Measurements from ENCODE around the gene HOXC4.

- TF ChIP-seq CTCF (IDR thresholded peaks at IDR 0.05 in 2 of 3, conservative IDR thresholded peaks at IDR 0.05 in 1 of 3; ENCODE audit: control insufficient read depth in 2 of 3, extremely low read depth in 1 of 3, insufficient read depth in 1 of 3, low read depth in 3 of 3, low read length in 3 of 3): no peak
- no peak for TF ChIP-seq POLR2AphosphoS5 (IDR thresholded peaks at IDR 0.05; ENCODE audit: low read length)
- no peak for TF ChIP-seq RELB (IDR thresholded peaks at IDR 0.05; ENCODE audit: low read depth)
- TF ChIP-seq POLR2A (IDR thresholded peaks at IDR 0.05; ENCODE audit: low read depth, low read length): no peak
These were observed 12.4 kb upstream of the HOXC4 start for GRCh38 chr12:54041097-54041690.

All from GM12878 (cell line).